Measurements from ENCODE around the gene EBF3. TPM values are rescaled to one million over a fixed set of nuclear protein-coding genes. Genes with fewer than 3 reads are reported as not detected.

Gene EBF3
- total RNA-seq, 5 donors from 2014 or later (not counting 1 experiment from before 2014, with no cell fraction given), result not detected

DNA sequence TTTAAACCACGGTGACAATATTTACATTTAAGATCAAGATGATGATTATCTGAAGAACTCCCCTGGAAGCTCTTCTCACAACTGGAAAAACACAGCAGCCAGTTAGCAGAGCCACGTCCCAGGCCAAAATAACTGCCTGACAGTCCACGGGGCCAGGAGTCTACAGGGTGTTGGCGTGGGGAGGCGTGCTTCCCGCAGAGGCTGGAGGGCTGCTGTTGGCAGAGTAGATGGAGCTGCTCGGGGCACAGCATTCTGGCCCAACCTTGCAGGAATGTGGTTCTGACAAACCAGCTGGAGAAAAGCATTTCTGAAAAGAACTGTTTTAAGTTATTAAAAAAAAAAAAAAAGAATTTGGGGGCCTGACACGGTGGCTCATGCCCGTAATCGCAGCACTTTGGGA, 177.9 kb downstream of the EBF3 start:
- Mint-ChIP-seq H3K27ac (no peak overlapping the region), H3K36me3 (no peaks in the 10 kb centered on the region), H3K4me1 (no peaks in the 10 kb centered on the region), H3K4me3 (no peak overlapping the region), H3K27me3 (no peaks in the 10 kb centered on the region), H3K9me3 (peaks cover 25 to 38% (median 36%) of the 10 kb centered on the region in 3 donors)
- H3K36me3 ChIP-seq (ENCODE audit: control insufficient read depth in 2 of 2, extremely low read depth in 1 of 2, insufficient read depth in 1 of 2, low read length in 1 of 2), result no peaks in the 10 kb centered on the region
- WGBS (ENCODE audit: insufficient coverage), result 89% methylated on average over 6 of the region's 10 CpGs
- H3K27ac ChIP-seq (ENCODE audit: low read length), result no peak overlapping the region
- H3K27me3 ChIP-seq (replicated peaks in 1 of 2; ENCODE audit: control insufficient read depth in 2 of 2, extremely low read depth in 1 of 2, insufficient read depth in 2 of 2, low read length in 1 of 2), result peaks cover 0 to 2% of the 10 kb centered on the region in 2 experiments
- H3K4me1 ChIP-seq (ENCODE audit: control insufficient read depth in 1 of 2, extremely low read depth in 1 of 2, insufficient read depth in 2 of 2, low read length in 2 of 2), result no peaks in the 10 kb centered on the region
- DNase-seq (no peak), ATAC-seq (replicated peaks in 1 of 4) (no peak)
- H3K4me3 ChIP-seq (ENCODE audit: control insufficient read depth in 1 of 2, extremely low read depth in 1 of 2, low read length in 1 of 2), result no peak overlapping the region
- ChIA-PET CTCF (no interaction called here), POLR2A (no interaction called here)
- H3K9me3 ChIP-seq, result no peaks in the 10 kb centered on the region

DNA sequence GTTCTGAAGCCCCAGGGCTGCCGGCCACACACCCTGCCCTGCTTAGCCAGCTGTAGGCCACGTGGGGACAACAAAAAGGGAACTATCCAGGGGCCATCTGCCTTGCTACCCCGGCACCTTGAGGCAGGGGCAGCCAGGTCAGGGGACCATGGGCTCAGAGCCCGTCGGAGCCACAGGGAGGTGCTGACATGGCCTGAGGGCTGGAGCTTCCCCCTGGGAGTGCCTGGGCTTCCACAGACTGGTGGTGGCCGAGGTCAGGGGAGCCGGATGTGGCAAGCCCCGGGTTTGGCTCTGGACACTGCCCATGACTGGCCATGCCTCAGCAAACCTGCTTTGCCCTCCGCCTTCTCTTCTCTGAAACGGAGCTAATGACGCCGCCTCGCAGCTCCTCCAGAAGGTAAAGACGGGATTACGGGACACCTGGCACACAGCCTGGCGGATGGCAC, 178.5 kb downstream of the EBF3 start:
- DNase-seq, result no peak
- no peaks in the 10 kb centered on the region for H3K36me3 ChIP-seq (ENCODE audit: control insufficient read depth in 2 of 2, extremely low read depth in 1 of 2, insufficient read depth in 1 of 2, low read length in 1 of 2)
- no peak for ATAC-seq (replicated peaks in 1 of 4)
- no peak overlapping the region for H3K27ac ChIP-seq (ENCODE audit: low read length)
- H3K4me1 Mint-ChIP-seq, result no peaks in the 10 kb centered on the region
- WGBS (ENCODE audit: insufficient coverage), result 85% methylated on average over 16 of the region's 16 CpGs
- H3K4me1 ChIP-seq (ENCODE audit: control insufficient read depth in 1 of 2, extremely low read depth in 1 of 2, insufficient read depth in 2 of 2, low read length in 2 of 2), result no peaks in the 10 kb centered on the region
- peaks cover 0 to 4% of the 10 kb centered on the region in 2 experiments for H3K27me3 ChIP-seq (replicated peaks in 1 of 2; ENCODE audit: control insufficient read depth in 2 of 2, extremely low read depth in 1 of 2, insufficient read depth in 2 of 2, low read length in 1 of 2)
- H3K4me3 Mint-ChIP-seq, result no peak overlapping the region
- no peak overlapping the region for H3K4me3 ChIP-seq (ENCODE audit: control insufficient read depth in 1 of 2, extremely low read depth in 1 of 2, low read length in 1 of 2)
- ChIA-PET POLR2A (no interaction called here), CTCF (no interaction called here)
- no peaks in the 10 kb centered on the region for H3K9me3 ChIP-seq
- H3K27me3 Mint-ChIP-seq, result no peaks in the 10 kb centered on the region
- H3K36me3 Mint-ChIP-seq, result no peaks in the 10 kb centered on the region
- no peak overlapping the region for H3K27ac Mint-ChIP-seq
- peaks cover 22 to 34% (median 30%) of the 10 kb centered on the region in 3 donors for H3K9me3 Mint-ChIP-seq

Other genes with a start within 250 kb of the EBF3 start
- gene C10orf143, start 146.6 kb upstream of the EBF3 start, total RNA-seq, result 10 to 100 TPM in 4 of 5 donors, 1 to 10 TPM in 1; 7.6 to 14.6 (median 12.3) TPM
- gene GLRX3, start 172.1 kb upstream of the EBF3 start, total RNA-seq, result 10 to 100 TPM; 32.4 to 40.7 (median 35.4) TPM